Spleen (tissue), 11 donors: ENCODE measurements around the gene NFYA. TPM values are rescaled to one million over a fixed set of nuclear protein-coding genes. Genes with fewer than 3 reads are reported as not detected.

Experiments used
- DNase-seq: peaks from one replicate; pipeline ENCODE4 v3.0.0-alpha.2; 2020
- H3K27ac ChIP-seq, 8 donors: fragments of 200-600 bp; sonication (generic) in 7 of 8; 1 replicate in 4 of 8; 2 replicates in 4 of 8; pipeline versions ENCODE4 v1.5.0 to v1.8.0; 2016 to 2021; ENCODE audit warnings: inconsistent platforms in 4 of 8, mild to moderate bottlenecking in 4 of 8, moderate library complexity in 1 of 8
- H3K27me3 ChIP-seq, 7 donors: fragments of 200-600 bp; sonication (generic) in 6 of 7; replicated peaks in 1 of 7; 1 replicate in 4 of 7; 2 replicates in 3 of 7; pipeline versions ENCODE4 v1.5.0 to v1.8.0; 2016 to 2021; ENCODE audit warnings: inconsistent platforms in 3 of 7, mild to moderate bottlenecking in 1 of 7
- H3K36me3 ChIP-seq, 6 donors: fragments of 200-600 bp; sonication (generic) in 5 of 6; 1 replicate in 4 of 6; 2 replicates in 2 of 6; pipeline versions ENCODE4 v1.5.0 to v1.8.0; 2016 to 2021; ENCODE audit warnings: inconsistent platforms in 2 of 6
- H3K4me1 ChIP-seq, 6 donors: fragments of 200-600 bp; sonication (generic) in 5 of 6; 1 replicate in 3 of 6; 2 replicates in 3 of 6; pipeline versions ENCODE4 v1.5.0 to v1.8.0; 2016 to 2021; ENCODE audit warnings: inconsistent platforms in 3 of 6
- H3K4me3 ChIP-seq, 8 donors: fragments of 200-600 bp; sonication (generic) in 7 of 8; 1 replicate in 4 of 8; 2 replicates in 4 of 8; pipeline versions ENCODE4 v1.5.0 to v1.8.0; 2016 to 2021; ENCODE audit warnings: inconsistent platforms in 4 of 8, mild to moderate bottlenecking in 4 of 8, moderate library complexity in 2 of 8
- H3K9me3 ChIP-seq, 8 donors: fragments of 200-600 bp; sonication (generic) in 7 of 8; 1 replicate in 4 of 8; 2 replicates in 4 of 8; pipeline versions ENCODE4 v1.5.0 to v1.8.0; 2016 to 2021; ENCODE audit warnings: inconsistent platforms in 4 of 8
- CTCF ChIP-seq, 11 experiments: fragments of 200-600 bp in 7 of 11; fragments of 450-650 bp in 4 of 11; sonication (generic) in 4 of 11; IDR thresholded peaks in 8 of 11; conservative IDR thresholded peaks in 3 of 11; 1 replicate in 7 of 11; 2 replicates in 4 of 11; pipeline versions ENCODE4 v1.4.0 to v1.8.0; 2016 to 2021; ENCODE audit warnings: antibody characterized with exemption in 11 of 11, inconsistent platforms in 4 of 11, mild to moderate bottlenecking in 1 of 11
- POLR2A ChIP-seq, 3 donors: fragments of 450-650 bp; IDR thresholded peaks; one replicate each; pipeline ENCODE4 v1.5.1; 2017; ENCODE audit warnings: antibody characterized with exemption in 3 of 3, mild to moderate bottlenecking in 1 of 3
- POLR2AphosphoS5 ChIP-seq, 3 donors: sonication (generic); formaldehyde crosslinking; IDR thresholded peaks; one replicate each; pipeline ENCODE4 v1.5.1; 2017; ENCODE audit warnings: antibody characterized with exemption in 3 of 3
- WGBS, 5 donors: extraction: QIAGEN DNeasy Blood & Tissue Kit in 3 of 5; methylation state at CpG; one replicate each; pipeline versions ENCODE4 v1.1.5 to v1.1.7; 2013 to 2018; 5-methylcytosine and 5-hydroxymethylcytosine counted together
- intact Hi-C: fragments of 100-400 bp; cut with DNase I; formaldehyde crosslinking; loops from one replicate; pipeline ENCODE4 v1.15.0; 2023; ENCODE audit warnings: low total_unique reads
- polyA plus RNA-seq, 3 donors: library from polyadenylated mRNA; stranded (reverse); fragments of 200-250 nt; gene quantifications; one replicate each; pipeline ENCODE4 v1.2.1, GENCODE V29; 2013
- total RNA-seq, 7 donors: library from RNA; depleted of rRNA in 3 of 7; stranded (reverse); fragments of >200 nt in 3 of 7; fragmentation: NEBNext Ultra II Directional in 4 of 7; extraction: Animal tissue kit (Norgen Biotek cat#: 25700) in 4 of 7; gene quantifications; one replicate each; pipeline versions ENCODE4 v1.1.0 to v1.2.1, GENCODE V29; 2016 to 2021
- donor health status: healthy with polysubstance abuse.
- donor health status: DM: no; HTN: no; CAD: no; lungs with moderate emphysema.
- donor health status: DM: no; HTN: no; CAD: no.
- donor health status: Bipolar disorder and iron deficiency.
- donor health status: healthy.
- donor health status: DM: no; HTN: no; CAD: no.
- donor health status: DM: yes; HTN: yes; CAD: no.

The NFYA gene
- total and polyA plus RNA-seq, 10 donors: 6.4 to 34.8 (median 25.5) TPM

- intact Hi-C loops: no loop called here
- H3K36me3 ChIP-seq: peaks cover 0 to 80% (median 21%) of the 10 kb centered on the region in 6 donors
These were observed 13.2 kb upstream of the NFYA start for GRCh38 chr6:41059556-41059955.

GRCh38 chr6:41061196-41061726 lies 11.5 kb upstream of the NFYA start:
- no peaks in the 10 kb centered on the region for H3K9me3 ChIP-seq
- no peak for DNase-seq
- intact Hi-C loops: no loop called here
- no peak overlapping the region for H3K4me3 ChIP-seq
- no peak overlapping the region for H3K27ac ChIP-seq
- peaks cover 0 to 81% (median 26%) of the 10 kb centered on the region in 6 donors for H3K36me3 ChIP-seq
- peaks cover 0 to 8% (median 0%) of the 10 kb centered on the region in 6 donors for H3K4me1 ChIP-seq
- TF ChIP-seq CTCF (IDR thresholded peaks at IDR 0.05 in 8 of 11, conservative IDR thresholded peaks at IDR 0.05 in 3 of 11) (no peak), POLR2AphosphoS5 (IDR thresholded peaks at IDR 0.05) (peak in 1 of 3 donors; percentile 33)
- 77 to 92% (median 81%) methylated on average over 13 of the region's 13 CpGs for WGBS, 5 donors
- no peaks in the 10 kb centered on the region for H3K27me3 ChIP-seq

More at GRCh38 chr6:41059556-41059955, 13.2 kb upstream of the NFYA start:
- Histone ChIP-seq H3K9me3 (no peaks in the 10 kb centered on the region), H3K27ac (no peak overlapping the region), H3K4me1 (peaks cover 0 to 7% (median 0%) of the 10 kb centered on the region in 6 donors), H3K27me3 (no peaks in the 10 kb centered on the region), H3K4me3 (no peak overlapping the region)
- no peak for DNase-seq
- TF ChIP-seq CTCF (IDR thresholded peaks at IDR 0.05 in 8 of 11, conservative IDR thresholded peaks at IDR 0.05 in 3 of 11) (no peak), POLR2AphosphoS5 (IDR thresholded peaks at IDR 0.05) (no peak), POLR2A (IDR thresholded peaks at IDR 0.05) (no peak)
- WGBS, 5 donors: 89 to 96% (median 92%) methylated on average over 1 of the region's 1 CpG

GRCh38 chr6:41062056-41062455 lies 10.7 kb upstream of the NFYA start:
- intact Hi-C loops: no loop called here
- no peak overlapping the region for H3K4me3 ChIP-seq
- WGBS, 5 donors: 80 to 87% (median 84%) methylated on average over 1 of the region's 1 CpG
- H3K4me1 ChIP-seq: peaks cover 0 to 16% (median 5%) of the 10 kb centered on the region in 6 donors
- TF ChIP-seq POLR2AphosphoS5 (IDR thresholded peaks at IDR 0.05): no peak
- no peak for TF ChIP-seq POLR2A (IDR thresholded peaks at IDR 0.05)
- TF ChIP-seq CTCF (IDR thresholded peaks at IDR 0.05 in 8 of 11, conservative IDR thresholded peaks at IDR 0.05 in 3 of 11): no peak
- no peaks in the 10 kb centered on the region for H3K9me3 ChIP-seq
- H3K36me3 ChIP-seq: peaks cover 0 to 81% (median 29%) of the 10 kb centered on the region in 6 donors
- no peak for DNase-seq
- H3K27ac ChIP-seq: no peak overlapping the region
- no peaks in the 10 kb centered on the region for H3K27me3 ChIP-seq

- no peak for DNase-seq
- no peaks in the 10 kb centered on the region for H3K9me3 ChIP-seq
- WGBS, 5 donors: 70 to 83% (median 81%) methylated on average over 2 of the region's 2 CpGs
- peaks cover 0 to 88% (median 44%) of the 10 kb centered on the region in 6 donors for H3K36me3 ChIP-seq
- no peaks in the 10 kb centered on the region for H3K27me3 ChIP-seq
- intact Hi-C loops: no loop called here
- no peak for TF ChIP-seq POLR2A (IDR thresholded peaks at IDR 0.05)
- no peak for TF ChIP-seq CTCF (IDR thresholded peaks at IDR 0.05 in 8 of 11, conservative IDR thresholded peaks at IDR 0.05 in 3 of 11)
- TF ChIP-seq POLR2AphosphoS5 (IDR thresholded peaks at IDR 0.05): no peak
- peaks cover 0 to 18% (median 6%) of the 10 kb centered on the region in 6 donors for H3K4me1 ChIP-seq
- no peak overlapping the region for H3K27ac ChIP-seq
- H3K4me3 ChIP-seq: no peak overlapping the region
These were observed 8.9 kb upstream of the NFYA start for GRCh38 chr6:41063884-41064285.
